Stimulated activated naive CD8-positive, alpha-beta T cell treated with anti-CD3 and anti-CD28 coated beads, Interleukin-15, amount 100 ng/mL, for 72 hours (primary cell): ENCODE measurements around the gene SORCS1.

ENCODE experiments used
- ATAC-seq: fragments of 150-1000 bp; cut with Tn5 transposase; 2 replicates; pipeline ENCODE4 v1.10.0; 2021; ENCODE audit warnings: mild to moderate bottlenecking, moderate library complexity
- DNase-seq, 2 donors: peaks; one replicate each; pipeline ENCODE4 v3.0.0; 2021 to 2022
- H3K27ac Mint-ChIP-seq, 2 donors: one replicate each; pipeline ENCODE4 v1.8.0; 2022; ENCODE audit warnings: mild to moderate bottlenecking in 2 of 2, mixed read lengths in 2 of 2, moderate library complexity in 2 of 2
- H3K27me3 Mint-ChIP-seq: one replicate; pipeline ENCODE4 v1.8.0; 2022; ENCODE audit warnings: mixed read lengths
- H3K4me1 Mint-ChIP-seq: one replicate; pipeline ENCODE4 v1.8.0; 2022; ENCODE audit warnings: mild to moderate bottlenecking, mixed read lengths
- H3K4me3 Mint-ChIP-seq, 2 donors: one replicate each; pipeline ENCODE4 v1.8.0; 2022; ENCODE audit warnings: mild to moderate bottlenecking in 2 of 2, mixed read lengths in 2 of 2, moderate library complexity in 1 of 2
- H3K9me3 Mint-ChIP-seq, 2 donors: one replicate each; pipeline ENCODE4 v1.8.0; 2022; ENCODE audit warnings: mixed read lengths in 2 of 2

SORCS1 gene

GRCh38 chr10:107083388-107084009 lies 81.0 kb downstream of the SORCS1 start:
- H3K27me3 Mint-ChIP-seq: no peaks in the 10 kb centered on the region
- H3K27ac Mint-ChIP-seq: no peak overlapping the region
- no peaks in the 10 kb centered on the region for H3K9me3 Mint-ChIP-seq
- H3K4me3 Mint-ChIP-seq: no peak overlapping the region
- DNase-seq (no peak), ATAC-seq (no peak)
- no peaks in the 10 kb centered on the region for H3K4me1 Mint-ChIP-seq

GRCh38 chr10:107081644-107082043 lies 82.9 kb downstream of the SORCS1 start:
- Mint-ChIP-seq H3K27me3 (no peaks in the 10 kb centered on the region), H3K9me3 (no peaks in the 10 kb centered on the region), H3K27ac (no peak overlapping the region), H3K4me3 (no peak overlapping the region), H3K4me1 (no peaks in the 10 kb centered on the region)
- DNase-seq: no peak
- no peak for ATAC-seq

- no peak for ATAC-seq
- H3K27me3 Mint-ChIP-seq: no peaks in the 10 kb centered on the region
- H3K27ac Mint-ChIP-seq: no peak overlapping the region
These were observed 89.4 kb downstream of the SORCS1 start for GRCh38 chr10:107075117-107075516.

GRCh38 chr10:107072786-107073185 lies 91.7 kb downstream of the SORCS1 start:
- Mint-ChIP-seq H3K4me3 (no peak overlapping the region), H3K27ac (no peak overlapping the region), H3K27me3 (no peaks in the 10 kb centered on the region), H3K4me1 (no peaks in the 10 kb centered on the region), H3K9me3 (peaks cover 0 to 14% of the 10 kb centered on the region in 2 donors)
- no peak for DNase-seq
- no peak for ATAC-seq

More at GRCh38 chr10:107075117-107075516, 89.4 kb downstream of the SORCS1 start:
- H3K9me3 Mint-ChIP-seq: peaks cover 0 to 14% of the 10 kb centered on the region in 2 donors
- no peak for DNase-seq
- no peaks in the 10 kb centered on the region for H3K4me1 Mint-ChIP-seq
- no peak overlapping the region for H3K4me3 Mint-ChIP-seq

- no peak overlapping the region for H3K27ac Mint-ChIP-seq
- no peaks in the 10 kb centered on the region for H3K27me3 Mint-ChIP-seq
- DNase-seq (no peak), ATAC-seq (no peak)
- H3K4me3 Mint-ChIP-seq: no peak overlapping the region
- H3K9me3 Mint-ChIP-seq: peaks cover 0 to 14% of the 10 kb centered on the region in 2 donors
- H3K4me1 Mint-ChIP-seq: no peaks in the 10 kb centered on the region
These were observed 92.5 kb downstream of the SORCS1 start for GRCh38 chr10:107072028-107072427.

- H3K27ac Mint-ChIP-seq: no peak overlapping the region
- H3K27me3 Mint-ChIP-seq: no peaks in the 10 kb centered on the region
- H3K4me1 Mint-ChIP-seq: no peaks in the 10 kb centered on the region
- H3K4me3 Mint-ChIP-seq: no peak overlapping the region
- peaks cover 0 to 14% of the 10 kb centered on the region in 2 donors for H3K9me3 Mint-ChIP-seq
- ATAC-seq: no peak
- no peak for DNase-seq
These were observed 93.2 kb downstream of the SORCS1 start for GRCh38 chr10:107071301-107071700.

GRCh38 chr10:107067843-107068242 lies 96.7 kb downstream of the SORCS1 start:
- no peak for DNase-seq
- no peaks in the 10 kb centered on the region for H3K27me3 Mint-ChIP-seq
- H3K9me3 Mint-ChIP-seq: peaks cover 4 to 8% of the 10 kb centered on the region in 2 donors
- ATAC-seq: no peak
- no peak overlapping the region for H3K4me3 Mint-ChIP-seq
- no peak overlapping the region for H3K27ac Mint-ChIP-seq
- no peaks in the 10 kb centered on the region for H3K4me1 Mint-ChIP-seq

- Mint-ChIP-seq H3K27ac (no peak overlapping the region), H3K9me3 (peaks cover 0 to 8% of the 10 kb centered on the region in 2 donors), H3K27me3 (no peaks in the 10 kb centered on the region), H3K4me3 (no peak overlapping the region), H3K4me1 (no peaks in the 10 kb centered on the region)
- ATAC-seq (no peak), DNase-seq (no peak)
These were observed 100.4 kb downstream of the SORCS1 start for GRCh38 chr10:107064075-107064474.

GRCh38 chr10:107059872-107060271 lies 104.6 kb downstream of the SORCS1 start:
- no peak overlapping the region for H3K27ac Mint-ChIP-seq
- DNase-seq (no peak), ATAC-seq (no peak)
- H3K4me1 Mint-ChIP-seq: no peaks in the 10 kb centered on the region
- peaks cover 0 to 5% of the 10 kb centered on the region in 2 donors for H3K9me3 Mint-ChIP-seq
- H3K27me3 Mint-ChIP-seq: no peaks in the 10 kb centered on the region
- no peak overlapping the region for H3K4me3 Mint-ChIP-seq

- H3K9me3 Mint-ChIP-seq: peaks cover 0 to 7% of the 10 kb centered on the region in 2 donors
- H3K27ac Mint-ChIP-seq: no peak overlapping the region
These were observed 105.3 kb downstream of the SORCS1 start for GRCh38 chr10:107059068-107059804.

GRCh38 chr10:107058331-107058730 lies 106.2 kb downstream of the SORCS1 start:
- H3K27me3 Mint-ChIP-seq: no peaks in the 10 kb centered on the region
- peaks cover 0 to 7% of the 10 kb centered on the region in 2 donors for H3K9me3 Mint-ChIP-seq
- H3K4me3 Mint-ChIP-seq: no peak overlapping the region
- no peaks in the 10 kb centered on the region for H3K4me1 Mint-ChIP-seq
- no peak overlapping the region for H3K27ac Mint-ChIP-seq
- DNase-seq (no peak), ATAC-seq (no peak)

More at GRCh38 chr10:107059068-107059804, 105.3 kb downstream of the SORCS1 start:
- Mint-ChIP-seq H3K4me3 (no peak overlapping the region), H3K27me3 (no peaks in the 10 kb centered on the region), H3K4me1 (no peaks in the 10 kb centered on the region)
- ATAC-seq: no peak
- no peak for DNase-seq

- Mint-ChIP-seq H3K27me3 (no peaks in the 10 kb centered on the region), H3K4me3 (no peak overlapping the region), H3K4me1 (no peaks in the 10 kb centered on the region), H3K27ac (no peak overlapping the region), H3K9me3 (peaks cover 0 to 7% of the 10 kb centered on the region in 2 donors)
- DNase-seq (no peak), ATAC-seq (no peak)
These were observed 108.3 kb downstream of the SORCS1 start for GRCh38 chr10:107056182-107056581.

GRCh38 chr10:107054469-107055156 lies 109.9 kb downstream of the SORCS1 start:
- no peaks in the 10 kb centered on the region for H3K4me1 Mint-ChIP-seq
- peaks cover 0 to 7% of the 10 kb centered on the region in 2 donors for H3K9me3 Mint-ChIP-seq
- H3K27ac Mint-ChIP-seq: no peak overlapping the region
- DNase-seq (no peak), ATAC-seq (no peak)
- no peak overlapping the region for H3K4me3 Mint-ChIP-seq
- H3K27me3 Mint-ChIP-seq: no peaks in the 10 kb centered on the region

GRCh38 chr10:107051769-107052168 lies 112.7 kb downstream of the SORCS1 start:
- ATAC-seq: no peak
- H3K4me3 Mint-ChIP-seq: no peak overlapping the region
- peaks cover 4 to 14% of the 10 kb centered on the region in 2 donors for H3K9me3 Mint-ChIP-seq
- H3K4me1 Mint-ChIP-seq: no peaks in the 10 kb centered on the region
- H3K27ac Mint-ChIP-seq: no peak overlapping the region
- H3K27me3 Mint-ChIP-seq: no peaks in the 10 kb centered on the region
- DNase-seq: no peak

GRCh38 chr10:107043461-107043860 lies 121.0 kb downstream of the SORCS1 start:
- Mint-ChIP-seq H3K4me3 (no peak overlapping the region), H3K9me3 (peaks cover 4 to 7% of the 10 kb centered on the region in 2 donors), H3K27me3 (no peaks in the 10 kb centered on the region), H3K27ac (no peak overlapping the region), H3K4me1 (no peaks in the 10 kb centered on the region)
- DNase-seq (no peak), ATAC-seq (no peak)
